NT2/D1 (cell line): ENCODE results near the gene KCTD12.

ENCODE experiments used
- SUZ12 ChIP-seq: IDR thresholded peaks from 2 replicates; pipeline ENCODE4 v1.6.1; 2011; ENCODE audit not compliant: insufficient read length, insufficient read depth; ENCODE audit errors: extremely low read depth
- ZNF274 ChIP-seq: IDR thresholded peaks from 2 replicates; pipeline ENCODE4 v1.6.1; 2011; ENCODE audit warnings: mild to moderate bottlenecking, low read depth, low read length

GRCh38 chr13:76845367-76845766, 40.8 kb downstream of the KCTD12 start:
- TF ChIP-seq SUZ12 (no peak), ZNF274 (no peak)
